ENCODE data around the gene SORT1. TPM values are rescaled to one million over a fixed set of nuclear protein-coding genes. Genes with fewer than 3 reads are reported as not detected.

SORT1 gene
- total and polyA plus RNA-seq, 2 of the 13 experiments (the other 11 are each of a cell fraction or from before 2014, with no cell fraction given): 32.4 to 93.0 TPM

- TF ChIP-seq AHDC1 (CRISPR knock-in tag; IDR thresholded peaks at IDR 0.05; ENCODE audit: borderline replicate concordance) (no peak), MAFK (conservative IDR thresholded peaks at IDR 0.05 in 1 of 2, IDR thresholded peaks at IDR 0.05 in 1 of 2; ENCODE audit: low read length in 2 of 2) (no peak), ZNF180 (CRISPR knock-in tag; IDR thresholded peaks at IDR 0.05; ENCODE audit: borderline replicate concordance, low read depth) (no peak), EP300 (IDR thresholded peaks at IDR 0.05; ENCODE audit: low read depth in 2 of 2, low read length in 2 of 2) (no peak), EP300 (CRISPR knock-in tag; IDR thresholded peaks at IDR 0.05; ENCODE audit: borderline replicate concordance) (no peak), ZNF557 (CRISPR knock-in tag; IDR thresholded peaks at IDR 0.05) (no peak), CEBPB (IDR thresholded peaks at IDR 0.05; ENCODE audit: borderline replicate concordance, low read depth, low read length) (no peak)
Observed at GRCh38 chr1:109266965-109267364, 130.8 kb downstream of the SORT1 start (continued).

- intact Hi-C loops (cut with micrococcal nuclease; ENCODE audit: unreplicated experiment): no loop called here
- TF ChIP-seq PAF1 (CRISPR knock-in tag; IDR thresholded peaks at IDR 0.05) (no peak), CHD2 (IDR thresholded peaks at IDR 0.05; ENCODE audit: low read depth, low read length) (no peak), XRCC5 (optimal IDR thresholded peaks at IDR 0.05; ENCODE audit: low read length) (no peak), ZHX2 (IDR thresholded peaks at IDR 0.05; ENCODE audit: low read depth) (no peak), ZHX2 (CRISPR knock-in tag; IDR thresholded peaks at IDR 0.05; ENCODE audit: borderline replicate concordance) (no peak)
Observed at GRCh38 chr1:109265741-109266330, 131.9 kb downstream of the SORT1 start.

More at GRCh38 chr1:109265741-109266330, 131.9 kb downstream of the SORT1 start:
- H4K20me1 ChIP-seq (ENCODE audit: insufficient read depth, low read length): no peaks in the 10 kb centered on the region
- no peaks in the 10 kb centered on the region for H3K4me1 ChIP-seq (ENCODE audit: insufficient read depth, low read length)
- H3K27ac ChIP-seq (ENCODE audit: extremely low read length, insufficient read depth, low read length): no peak overlapping the region
- no peak for FAIRE-seq
- no peak overlapping the region for H3K4me3 ChIP-seq (replicated peaks in 1 of 3; ENCODE audit: insufficient read depth in 1 of 3, low read depth in 2 of 3, low read length in 3 of 3)
- no TSS peak for BruUV-seq (replicated peaks)
- H3K79me2 ChIP-seq (ENCODE audit: insufficient read depth, low read length): no peaks in the 10 kb centered on the region
- POLR2A ChIA-PET: no interaction called here
- H3K27me3 ChIP-seq (ENCODE audit: control insufficient read depth in 1 of 2, insufficient read depth in 2 of 2, low read length in 2 of 2): no peaks in the 10 kb centered on the region
- no peak overlapping the region for H3K9ac ChIP-seq (ENCODE audit: insufficient read depth, low read depth, low read length)
- H3K4me2 ChIP-seq (ENCODE audit: low read depth, low read length): no peak overlapping the region
- H3K9me3 ChIP-seq (ENCODE audit: low read length): no peaks in the 10 kb centered on the region
- in situ Hi-C loops (cut with HindIII; ENCODE audit: extremely low pct_ligation_motif_present, low pct_unique_long_range_greater_than_20kb): loop anchor here (10.0 kb wide), 1 partner anchor 269 kb away; the partner anchor contains the start of gene GPR61
- 96% methylated on average over 4 of the region's 13 CpGs for WGBS (ENCODE audit: low lambda C conversion rate)
- ATAC-seq: no peak
- no peak for DNase-seq (ENCODE audit: low spot score)
- H3K36me3 ChIP-seq (replicated peaks in 1 of 2; ENCODE audit: control insufficient read depth in 1 of 2, insufficient read depth in 2 of 2, low read length in 2 of 2): peaks cover 4 to 8% of the 10 kb centered on the region in 2 experiments; a peak in 3 of 5 replicates
- CTCF ChIA-PET (ENCODE audit: low intra/inter-chr PET ratio, low total read pairs): no interaction called here
- H2AFZ ChIP-seq (ENCODE audit: low read length): no peak overlapping the region
